OCI-LY7 (cell line): ENCODE data around the gene ZBTB39. TPM values are rescaled to one million over a fixed set of nuclear protein-coding genes. Genes with fewer than 3 reads are reported as not detected.
"Not testable (repeated sequence)": the region's sequence is repeated elsewhere in the genome, so short reads cannot be mapped to it uniquely, and the experiment has no call there.

Source experiments
- BruUV-seq: library from RNA; stranded (reverse); fragments of 400-500 nt; replicated peaks from 2 replicates; lab custom pipeline; 2021; lab: Mats Ljungman, UMichigan
- CTCF ChIA-PET: fragments of 300-600 bp; sonication (Branson Sonifier 250); formaldehyde crosslinking; loops from one replicate; lab custom pipeline; 2022; ENCODE audit warnings: antibody characterized with exemption; ENCODE audit not compliant: unreplicated experiment; lab: Charles Lee
- POLR2A ChIA-PET: fragments of 300-600 bp; sonication (Branson Sonifier 250); formaldehyde crosslinking; loops from one replicate; lab custom pipeline; 2022; ENCODE audit warnings: antibody characterized with exemption; lab: Charles Lee
- DNase-seq: peaks from one replicate; pipeline ENCODE4 v3.0.0-alpha.2; 2015; ENCODE audit warnings: low spot score
- H2AFZ ChIP-seq: fragments of 200-600 bp; sonication (generic), shearing (Covaris generic); 2 replicates; pipeline ENCODE4 v1.6.1; 2014; ENCODE audit warnings: mild to moderate bottlenecking, antibody characterized with exemption, low read length, moderate library complexity
- H3K27ac ChIP-seq: fragments of 200-600 bp; sonication (generic); 2 replicates; pipeline ENCODE4 v1.5.1; 2014; ENCODE audit warnings: mixed run types, low read depth, mild to moderate bottlenecking, moderate library complexity, low read length, inconsistent platforms; ENCODE audit not compliant: poor library complexity, severe bottlenecking
- H3K36me3 ChIP-seq: fragments of 200-600 bp; sonication (generic); 2 replicates; pipeline ENCODE4 v1.6.1; 2014; ENCODE audit warnings: mild to moderate bottlenecking, antibody characterized with exemption, low read length, moderate library complexity, mixed read lengths; ENCODE audit not compliant: insufficient read depth
- H3K4me1 ChIP-seq: fragments of 200-600 bp; sonication (generic); 2 replicates; pipeline ENCODE4 v1.5.1; 2014; ENCODE audit warnings: mild to moderate bottlenecking, low read length; ENCODE audit not compliant: insufficient read depth, poor library complexity, severe bottlenecking
- H3K4me2 ChIP-seq: fragments of 200-600 bp; sonication (generic); 2 replicates; pipeline ENCODE4 v1.6.1; 2014; ENCODE audit warnings: mild to moderate bottlenecking, low read length
- H3K4me3 ChIP-seq: fragments of 200-600 bp; sonication (generic); 2 replicates; pipeline ENCODE4 v1.5.1; 2014; ENCODE audit warnings: mild to moderate bottlenecking, low read depth, low read length; ENCODE audit not compliant: poor library complexity, severe bottlenecking
- H3K79me2 ChIP-seq: fragments of 200-600 bp; sonication (generic); 2 replicates; pipeline ENCODE4 v1.6.1; 2016; ENCODE audit warnings: low read depth, mild to moderate bottlenecking, low read length, moderate library complexity, mixed read lengths; ENCODE audit not compliant: insufficient read depth
- H3K9me2 ChIP-seq: fragments of 200-600 bp; sonication (generic); 2 replicates; pipeline ENCODE4 v1.6.1; 2016; ENCODE audit warnings: mild to moderate bottlenecking, low read length, mixed read lengths; ENCODE audit not compliant: insufficient read depth
- H3K9me3 ChIP-seq: fragments of 200-600 bp; sonication (generic); 2 replicates; pipeline ENCODE4 v1.6.1; 2014; ENCODE audit warnings: mild to moderate bottlenecking, mixed run types, low read length, mixed read lengths
- H4K20me1 ChIP-seq: fragments of 200-600 bp; sonication (generic); 2 replicates; pipeline ENCODE4 v1.6.1; 2014; ENCODE audit warnings: mild to moderate bottlenecking, antibody characterized with exemption, low read length, moderate library complexity, mixed read lengths; ENCODE audit not compliant: insufficient read depth
- CTCF ChIP-seq: fragments of 200-600 bp; sonication (generic); conservative IDR thresholded peaks from 2 replicates; pipeline ENCODE4 v1.5.1; 2014; ENCODE audit warnings: mild to moderate bottlenecking, antibody characterized with exemption, low read length, moderate library complexity, mixed read lengths
- EZH2phosphoT487 ChIP-seq: fragments of 200-600 bp; sonication (generic); IDR thresholded peaks from 2 replicates; pipeline ENCODE4 v1.6.1; 2018; ENCODE audit warnings: low read depth, borderline replicate concordance, mild to moderate bottlenecking, mixed run types, antibody characterized with exemption, low read length, moderate library complexity, mixed read lengths
- intact Hi-C: fragments of 100-400 bp; cut with micrococcal nuclease; formaldehyde crosslinking; loops from one replicate; pipeline ENCODE4 v1.10.0; 2022; ENCODE audit not compliant: unreplicated experiment
- total RNA-seq, 2 experiments: library from RNA; depleted of rRNA in 1 of 2; stranded (reverse); fragments of >200 nt in 1 of 2; shearing (Covaris generic) in 1 of 2; gene quantifications; 2 replicates each; pipeline ENCODE4 v1.2.3, GENCODE V29; 2014 to 2022

Gene ZBTB39
- total RNA-seq, 2 experiments from 2014 or later, result 10.0 to 10.9 TPM

GRCh38 chr12:56983386-56983785, 23.0 kb downstream of the ZBTB39 start:
- Histone ChIP-seq H3K36me3 (no peaks in the 10 kb centered on the region), H3K4me3 (no peak overlapping the region), H2AFZ (no peak overlapping the region), H3K4me2 (no peak overlapping the region), H3K79me2 (no peaks in the 10 kb centered on the region), H3K27ac (no peak overlapping the region), H3K9me3 (no peaks in the 10 kb centered on the region), H3K4me1 (peaks cover 3% of the 10 kb centered on the region), H3K9me2 (no peaks in the 10 kb centered on the region), H4K20me1 (no peaks in the 10 kb centered on the region)
- ChIA-PET CTCF (no interaction called here), POLR2A (no interaction called here)
- BruUV-seq, result no TSS peak
- DNase-seq, result no peak
- TF ChIP-seq CTCF (no peak), EZH2phosphoT487 (no peak)
- intact Hi-C loops, result no loop called here

- CTCF ChIA-PET, H3K4me3 ChIP-seq: not testable (repeated sequence)
Observed at GRCh38 chr12:56982578-56983236, 23.6 kb downstream of the ZBTB39 start.

DNA sequence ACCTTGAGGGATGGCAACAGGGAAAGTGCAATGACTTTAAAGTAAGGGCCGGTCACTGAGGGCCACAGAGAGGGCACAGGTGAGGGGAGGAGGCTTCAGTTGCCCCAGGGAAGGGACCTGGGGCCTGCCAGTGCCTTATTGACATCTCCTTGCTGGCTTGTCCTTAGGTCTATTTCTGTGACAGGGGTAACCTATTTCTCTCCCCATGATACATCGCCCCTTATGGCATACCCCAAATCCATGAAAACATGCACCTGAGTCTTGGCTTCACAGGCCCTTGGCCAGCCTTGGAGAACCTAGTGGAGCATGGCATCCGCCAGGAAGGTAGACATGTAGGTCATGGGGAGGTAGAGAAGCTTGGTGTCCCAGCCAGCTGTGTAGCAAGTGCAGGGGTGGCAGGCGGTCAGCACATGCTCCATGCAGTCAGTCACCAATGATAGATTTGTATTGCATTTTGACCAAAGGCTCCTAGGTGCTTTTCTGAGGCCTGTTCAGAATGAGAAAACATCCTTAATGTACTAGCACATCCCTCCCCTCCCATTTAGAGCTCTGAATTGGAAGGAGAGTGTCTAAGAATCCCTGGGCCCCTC, 25.3 kb downstream of the ZBTB39 start:
- ChIA-PET CTCF (no interaction called here), POLR2A (no interaction called here)
- no peaks in the 10 kb centered on the region for H3K9me3 ChIP-seq
- H3K4me2 ChIP-seq, result no peak overlapping the region
- no peak for DNase-seq
- no TSS peak for BruUV-seq
- no peak overlapping the region for H3K4me3 ChIP-seq
- TF ChIP-seq EZH2phosphoT487, result no peak
- no peak for TF ChIP-seq CTCF
- no peak overlapping the region for H2AFZ ChIP-seq
- H3K9me2 ChIP-seq, result no peaks in the 10 kb centered on the region
- H4K20me1 ChIP-seq, result no peaks in the 10 kb centered on the region
- H3K79me2 ChIP-seq, result no peaks in the 10 kb centered on the region
- H3K4me1 ChIP-seq, result no peaks in the 10 kb centered on the region
- H3K36me3 ChIP-seq, result no peaks in the 10 kb centered on the region
- intact Hi-C loops, result no loop called here
- H3K27ac ChIP-seq, result no peak overlapping the region

More at GRCh38 chr12:56982578-56983236, 23.6 kb downstream of the ZBTB39 start:
- H3K36me3 ChIP-seq, H3K9me3 ChIP-seq, BruUV-seq, H3K27ac ChIP-seq, H3K79me2 ChIP-seq, H3K4me2 ChIP-seq, H4K20me1 ChIP-seq, intact Hi-C loops, H2AFZ ChIP-seq, DNase-seq, H3K9me2 ChIP-seq, H3K4me1 ChIP-seq: not testable (repeated sequence)
- POLR2A ChIA-PET, result interaction anchor here (0.6 kb wide), 1 partner anchor 214 kb away, joined by 3 read pairs; no protein-coding TSS in a partner anchor
